ENCODE data around the gene CNIH3. TPM values are rescaled to one million over a fixed set of nuclear protein-coding genes. Genes with fewer than 3 reads are reported as not detected.

CNIH3 gene
- total RNA-seq, 1 donor from 2014 or later = not detected

GRCh38 chr1:224591326-224591725 is 24.8 kb upstream of the CNIH3 start:
- H3K4me3 ChIP-seq = no peak overlapping the region
- no peak for DNase-seq (ENCODE audit: low spot score in 2 of 2)
- no peaks in the 10 kb centered on the region for H3K9me3 ChIP-seq
- intact Hi-C loops (cut with DNase I) = no loop called here
- no peaks in the 10 kb centered on the region for H3K4me1 ChIP-seq
- TF ChIP-seq, protein P1, sequence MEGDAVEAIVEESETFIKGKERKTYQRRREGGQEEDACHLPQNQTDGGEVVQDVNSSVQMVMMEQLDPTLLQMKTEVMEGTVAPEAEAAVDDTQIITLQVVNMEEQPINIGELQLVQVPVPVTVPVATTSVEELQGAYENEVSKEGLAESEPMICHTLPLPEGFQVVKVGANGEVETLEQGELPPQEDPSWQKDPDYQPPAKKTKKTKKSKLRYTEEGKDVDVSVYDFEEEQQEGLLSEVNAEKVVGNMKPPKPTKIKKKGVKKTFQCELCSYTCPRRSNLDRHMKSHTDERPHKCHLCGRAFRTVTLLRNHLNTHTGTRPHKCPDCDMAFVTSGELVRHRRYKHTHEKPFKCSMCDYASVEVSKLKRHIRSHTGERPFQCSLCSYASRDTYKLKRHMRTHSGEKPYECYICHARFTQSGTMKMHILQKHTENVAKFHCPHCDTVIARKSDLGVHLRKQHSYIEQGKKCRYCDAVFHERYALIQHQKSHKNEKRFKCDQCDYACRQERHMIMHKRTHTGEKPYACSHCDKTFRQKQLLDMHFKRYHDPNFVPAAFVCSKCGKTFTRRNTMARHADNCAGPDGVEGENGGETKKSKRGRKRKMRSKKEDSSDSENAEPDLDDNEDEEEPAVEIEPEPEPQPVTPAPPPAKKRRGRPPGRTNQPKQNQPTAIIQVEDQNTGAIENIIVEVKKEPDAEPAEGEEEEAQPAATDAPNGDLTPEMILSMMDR (IDR thresholded peaks at IDR 0.05) = no peak
- H3K27me3 ChIP-seq = no peaks in the 10 kb centered on the region
- no peak overlapping the region for H3K27ac ChIP-seq
- no peaks in the 10 kb centered on the region for H3K36me3 ChIP-seq

DNA sequence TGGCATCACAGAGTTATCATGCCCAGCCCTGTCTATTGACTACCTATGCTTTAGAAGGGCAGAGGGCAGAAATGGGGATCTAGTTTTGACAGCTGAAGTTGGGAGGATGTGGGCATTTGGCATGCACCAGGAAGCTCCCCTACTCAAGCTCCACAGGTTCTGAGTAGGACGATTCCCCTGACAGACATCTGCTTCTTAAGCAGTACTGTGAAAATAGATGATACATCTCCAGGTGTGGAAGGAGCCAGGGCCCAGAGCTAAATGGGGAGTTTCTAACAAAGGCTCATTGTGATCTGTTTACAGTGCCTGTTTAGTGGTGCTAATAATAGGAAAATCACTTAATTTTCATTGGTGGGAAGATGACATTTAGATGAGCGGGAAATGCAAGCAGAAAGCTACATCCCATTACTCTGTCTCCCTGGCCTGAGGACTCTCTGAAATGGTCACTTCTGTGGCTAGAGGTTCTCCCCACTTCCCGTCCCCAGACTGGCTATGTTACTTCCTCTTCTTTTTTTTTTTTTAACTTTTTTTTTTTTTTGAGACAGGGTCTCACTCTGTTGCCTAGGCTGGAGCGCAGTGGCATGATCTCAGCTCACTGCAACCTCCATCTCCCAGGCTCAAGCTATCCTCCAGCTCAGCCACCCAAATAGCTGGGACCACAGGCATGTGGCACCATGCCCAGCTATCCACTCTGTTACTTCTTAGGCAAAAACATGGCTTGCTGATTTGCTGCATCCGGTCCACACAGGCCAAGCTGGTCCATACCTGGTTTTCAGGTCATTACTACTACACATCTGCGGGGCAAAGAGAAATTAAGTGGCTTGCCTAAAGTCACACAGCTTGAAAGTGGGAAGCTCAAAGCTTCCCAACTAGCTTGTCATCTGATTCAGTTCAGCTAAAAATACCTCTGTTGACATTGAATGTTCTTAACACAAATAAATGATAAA is 23.2 kb upstream of the CNIH3 start:
- no peak for DNase-seq (ENCODE audit: low spot score in 2 of 2)
- no peak overlapping the region for H3K27ac ChIP-seq
- intact Hi-C loops (cut with DNase I) = no loop called here
- TF ChIP-seq, protein P1 (IDR thresholded peaks at IDR 0.05) = no peak
- no peaks in the 10 kb centered on the region for H3K36me3 ChIP-seq
- H3K4me3 ChIP-seq = no peak overlapping the region
- H3K9me3 ChIP-seq = no peaks in the 10 kb centered on the region
- H3K27me3 ChIP-seq = no peaks in the 10 kb centered on the region
- no peaks in the 10 kb centered on the region for H3K4me1 ChIP-seq

DNA sequence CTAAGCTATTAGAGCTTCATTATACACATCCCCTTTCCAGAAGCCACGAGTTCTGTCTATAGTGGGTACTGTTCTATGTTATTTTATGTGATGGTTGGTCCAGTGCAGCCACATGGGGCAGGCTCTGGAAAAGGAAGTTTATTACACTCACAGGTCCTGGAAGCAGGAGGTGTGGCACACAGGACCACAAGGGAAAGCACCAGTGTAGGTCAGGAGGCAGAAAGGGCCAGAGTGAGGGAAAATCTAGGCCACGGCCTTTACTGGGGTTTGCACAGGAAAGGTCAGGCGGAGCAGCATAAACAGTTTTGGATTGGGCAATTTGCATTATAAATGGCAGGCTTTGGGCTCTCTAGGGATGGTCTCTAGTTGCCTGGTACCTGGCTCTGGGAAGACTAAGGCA is 21.8 kb upstream of the CNIH3 start:
- Histone ChIP-seq H3K27me3 (no peaks in the 10 kb centered on the region), H3K9me3 (no peaks in the 10 kb centered on the region), H3K27ac (no peak overlapping the region), H3K4me1 (no peaks in the 10 kb centered on the region), H3K36me3 (no peaks in the 10 kb centered on the region), H3K4me3 (no peak overlapping the region)
- TF ChIP-seq, protein P1 (IDR thresholded peaks at IDR 0.05) = no peak
- no peak for DNase-seq (ENCODE audit: low spot score in 2 of 2)
- intact Hi-C loops (cut with DNase I) = no loop called here

DNA sequence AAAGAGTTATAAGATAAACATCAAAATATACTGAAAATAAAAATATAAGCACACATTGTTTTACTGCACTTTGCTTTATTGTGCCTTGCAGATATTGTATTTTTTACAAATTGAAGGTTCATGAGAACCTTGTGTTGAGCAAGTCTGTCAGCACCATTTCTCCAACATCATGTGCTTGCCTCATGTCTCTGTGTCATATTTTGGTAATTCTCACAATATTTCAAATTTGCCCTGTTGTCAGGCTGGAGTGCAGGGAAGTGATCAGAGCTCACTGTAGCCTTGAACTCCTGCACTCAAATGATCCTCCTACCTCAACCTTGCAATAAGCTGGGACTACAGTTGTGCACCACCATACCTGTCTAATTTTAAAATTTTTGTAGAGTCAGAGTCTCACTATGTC is 21.3 kb upstream of the CNIH3 start:
- H3K27me3 ChIP-seq = no peaks in the 10 kb centered on the region
- H3K9me3 ChIP-seq = no peaks in the 10 kb centered on the region
- DNase-seq (ENCODE audit: low spot score in 2 of 2) = no peak
- no peaks in the 10 kb centered on the region for H3K4me1 ChIP-seq
- TF ChIP-seq, protein P1 (IDR thresholded peaks at IDR 0.05) = no peak
- H3K27ac ChIP-seq = no peak overlapping the region
- H3K36me3 ChIP-seq = no peaks in the 10 kb centered on the region
- no peak overlapping the region for H3K4me3 ChIP-seq
- intact Hi-C loops (cut with DNase I) = no loop called here

GRCh38 chr1:224605482-224606181 is 10.5 kb upstream of the CNIH3 start:
- no peak overlapping the region for H3K27ac ChIP-seq
- H3K36me3 ChIP-seq = no peaks in the 10 kb centered on the region
- DNase-seq (ENCODE audit: low spot score in 2 of 2) = no peak
- H3K4me1 ChIP-seq = no peaks in the 10 kb centered on the region
- H3K4me3 ChIP-seq = no peak overlapping the region
- no peaks in the 10 kb centered on the region for H3K9me3 ChIP-seq
- no peaks in the 10 kb centered on the region for H3K27me3 ChIP-seq
- TF ChIP-seq, protein P1 (IDR thresholded peaks at IDR 0.05) = no peak
- intact Hi-C loops (cut with DNase I) = no loop called here

Measured in ascending aorta (tissue), 2 donors.